EL (cell line): Measurements from ENCODE around the gene SSC4D.
"Not testable (repeated sequence)": the region's sequence is repeated elsewhere in the genome, so short reads cannot be mapped to it uniquely, and the experiment has no call there.

Source experiments
- DNase-seq: peaks from one replicate; pipeline ENCODE4 v3.0.0-alpha.2; 2016

SSC4D gene

GRCh38 chr7:76381814-76382213 is 27.7 kb downstream of the SSC4D start:
- no peak for DNase-seq

DNA sequence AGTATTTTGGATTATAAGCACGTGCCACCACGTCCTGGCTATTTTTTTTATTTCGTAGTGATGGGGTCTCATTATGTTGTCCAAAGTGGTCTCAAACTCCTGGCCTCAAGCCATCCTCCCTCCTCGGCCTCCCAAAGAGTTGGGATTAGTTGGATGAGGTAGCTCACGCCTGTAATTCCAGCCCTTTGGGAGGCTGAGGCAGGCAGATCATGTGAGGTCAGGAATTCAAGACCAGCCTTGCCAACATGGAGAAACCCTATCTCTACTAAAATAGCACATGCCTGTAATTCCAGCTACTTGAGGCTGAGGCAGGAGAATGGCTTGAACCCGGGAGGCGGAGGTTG is 28.9 kb downstream of the SSC4D start:
- DNase-seq, result no peak

DNA sequence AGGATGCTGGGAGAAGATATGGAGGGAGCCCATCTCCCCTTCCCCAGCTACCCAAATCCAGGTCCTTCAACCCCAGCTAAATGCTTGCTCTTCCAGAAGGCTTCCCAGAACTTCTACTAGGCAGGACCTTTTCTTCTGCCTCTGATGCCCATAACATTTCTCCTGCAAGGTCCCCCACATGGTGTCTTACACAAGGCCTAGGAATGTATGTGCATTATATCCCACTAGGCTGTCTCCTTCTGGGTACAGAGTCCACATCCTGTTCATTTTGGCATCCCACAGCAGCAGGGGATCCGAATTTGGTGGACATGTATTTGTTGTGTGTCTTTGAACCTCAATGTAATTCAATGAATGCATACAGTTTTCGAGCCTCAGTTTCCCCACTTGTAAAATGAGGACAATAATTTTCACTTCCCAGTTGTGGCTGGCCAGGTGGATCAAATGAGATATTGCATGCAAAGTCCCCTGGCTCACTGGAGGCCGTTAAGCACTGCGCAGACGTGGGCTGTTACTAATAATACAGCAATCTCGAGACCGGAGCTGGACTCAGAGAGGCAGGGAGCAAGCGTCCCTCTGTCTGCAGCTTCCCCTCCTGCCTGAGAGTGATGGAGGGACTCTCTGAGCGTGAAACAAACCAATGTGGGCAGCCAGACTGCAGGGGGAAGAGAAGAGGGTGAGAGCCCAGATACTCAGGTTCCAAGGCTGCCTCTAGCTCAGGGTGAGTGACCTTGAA is 32.1 kb downstream of the SSC4D start:
- peak; percentile 40 for DNase-seq

GRCh38 chr7:76375251-76375650 is 34.2 kb downstream of the SSC4D start:
- DNase-seq, result no peak

DNA sequence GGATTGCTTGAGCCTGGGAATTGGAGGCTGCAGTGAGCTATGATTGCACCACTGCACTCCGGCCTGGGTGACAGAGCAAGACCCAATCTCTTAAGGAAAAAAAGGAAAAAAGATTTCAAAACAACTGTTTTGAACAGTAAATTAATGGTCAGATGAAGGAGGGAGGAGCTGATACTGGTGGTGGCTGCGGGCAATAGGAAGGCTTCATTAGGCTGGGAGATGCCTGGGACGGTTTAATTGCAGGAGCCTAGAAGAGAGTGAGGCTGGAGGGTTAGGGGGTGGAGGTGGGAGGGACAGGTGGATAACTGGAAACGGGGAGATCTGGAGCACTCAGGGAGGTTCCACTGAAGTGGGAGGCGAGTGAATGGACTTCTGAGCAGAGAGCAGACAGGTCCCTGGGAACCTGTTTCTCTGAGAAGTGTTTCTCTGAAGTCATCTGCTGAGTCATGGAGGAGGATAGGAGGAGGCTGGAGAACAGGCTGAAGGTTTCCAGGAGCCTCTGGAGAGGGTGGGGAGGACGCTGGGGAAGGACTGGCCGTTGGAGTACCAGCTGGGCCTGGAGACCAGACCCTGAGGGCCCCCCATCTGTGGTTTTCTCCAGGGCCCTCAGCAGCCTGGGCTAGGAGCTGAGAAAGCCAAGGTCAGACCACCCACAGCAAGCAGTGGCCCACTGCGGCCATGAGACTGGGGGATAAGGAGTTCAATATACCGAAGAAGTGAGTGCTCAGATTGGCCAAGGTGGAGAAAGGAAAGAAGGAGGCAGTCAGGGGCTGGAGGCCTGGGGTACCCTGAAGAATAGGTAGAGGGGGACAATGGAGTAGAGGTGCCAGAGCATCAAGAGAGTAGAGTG is 36.3 kb downstream of the SSC4D start:
- DNase-seq, result peak; percentile 44

GRCh38 chr7:76371396-76371795 is 38.1 kb downstream of the SSC4D start:
- no peak for DNase-seq

- DNase-seq, result no peak
Measured at GRCh38 chr7:76369018-76369417, 40.5 kb downstream of the SSC4D start.

- DNase-seq, result no peak
Measured at GRCh38 chr7:76368190-76368589, 41.3 kb downstream of the SSC4D start.

DNA sequence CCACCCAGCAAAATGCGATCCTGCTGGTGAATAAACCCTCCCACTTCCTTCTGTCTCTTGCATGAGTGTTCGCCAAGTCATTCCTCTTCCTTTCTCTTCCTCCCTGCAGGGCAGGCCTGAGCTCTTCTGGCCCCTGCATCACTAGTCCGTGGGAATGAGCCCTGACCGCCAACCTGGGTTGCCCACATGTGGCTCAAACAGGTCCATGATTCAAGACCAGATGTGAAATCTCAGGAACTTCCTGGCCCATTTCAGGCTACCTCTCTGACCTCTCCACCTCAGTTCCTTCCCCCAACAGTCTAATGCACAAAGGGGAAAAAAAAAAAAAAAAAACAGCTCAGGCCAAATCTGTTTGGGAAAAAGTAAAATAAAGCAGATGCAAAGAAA is 45.3 kb downstream of the SSC4D start:
- peak; percentile 73 for DNase-seq

DNA sequence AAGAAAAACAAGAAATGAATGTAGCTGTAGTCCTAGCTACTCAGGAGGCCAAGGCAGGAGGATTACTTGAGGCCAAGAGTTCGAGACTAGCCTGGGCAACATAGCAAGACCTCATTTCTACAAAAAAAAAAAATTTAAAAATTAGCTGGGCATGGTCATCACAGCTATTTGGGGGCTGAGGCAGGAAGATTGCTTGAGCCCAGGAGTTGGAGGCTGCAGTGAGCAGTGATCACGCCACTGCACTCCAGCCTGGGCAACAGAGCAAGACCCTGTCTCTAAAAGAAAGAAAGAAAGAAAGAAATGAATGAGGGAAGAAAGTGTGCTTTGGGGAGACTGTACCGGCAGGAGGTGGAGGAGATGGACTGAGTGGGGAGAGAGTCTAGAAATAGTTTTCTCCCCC is 45.7 kb downstream of the SSC4D start:
- DNase-seq, result not testable (repeated sequence)

DNA sequence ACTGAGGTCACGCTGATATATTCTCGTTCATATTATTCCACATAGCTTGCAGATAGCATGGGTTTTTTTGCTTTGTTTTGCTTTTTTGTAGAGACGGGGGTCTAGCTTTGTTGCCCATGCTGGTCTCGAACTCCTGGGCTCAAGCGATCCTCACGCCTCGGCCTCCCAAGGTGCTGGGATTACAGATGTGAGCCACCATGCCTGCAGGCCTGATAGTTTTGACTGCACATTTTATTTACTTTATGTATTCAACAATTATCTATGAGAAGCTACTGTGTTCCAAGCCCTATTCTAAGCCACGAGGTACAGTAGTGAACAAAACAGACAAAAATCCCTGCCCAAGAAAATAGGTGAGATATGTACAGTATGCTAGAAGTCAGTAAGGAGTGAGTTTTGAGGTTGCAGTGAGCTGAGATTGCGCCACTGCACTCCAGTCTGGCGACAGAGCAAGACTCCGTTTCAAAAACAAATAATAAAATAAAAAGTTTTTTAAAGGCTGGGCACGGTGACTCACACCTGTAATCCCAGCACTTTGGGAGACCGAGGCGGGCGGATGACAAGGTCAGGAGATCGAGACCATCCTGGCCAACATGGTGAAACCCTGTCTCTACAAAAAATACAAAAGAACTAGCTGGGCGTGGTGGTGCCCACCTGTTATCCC is 49.4 kb downstream of the SSC4D start:
- DNase-seq, result no peak

GRCh38 chr7:76359111-76359977 is 50.2 kb downstream of the SSC4D start:
- peak; percentile 99 for DNase-seq

DNA sequence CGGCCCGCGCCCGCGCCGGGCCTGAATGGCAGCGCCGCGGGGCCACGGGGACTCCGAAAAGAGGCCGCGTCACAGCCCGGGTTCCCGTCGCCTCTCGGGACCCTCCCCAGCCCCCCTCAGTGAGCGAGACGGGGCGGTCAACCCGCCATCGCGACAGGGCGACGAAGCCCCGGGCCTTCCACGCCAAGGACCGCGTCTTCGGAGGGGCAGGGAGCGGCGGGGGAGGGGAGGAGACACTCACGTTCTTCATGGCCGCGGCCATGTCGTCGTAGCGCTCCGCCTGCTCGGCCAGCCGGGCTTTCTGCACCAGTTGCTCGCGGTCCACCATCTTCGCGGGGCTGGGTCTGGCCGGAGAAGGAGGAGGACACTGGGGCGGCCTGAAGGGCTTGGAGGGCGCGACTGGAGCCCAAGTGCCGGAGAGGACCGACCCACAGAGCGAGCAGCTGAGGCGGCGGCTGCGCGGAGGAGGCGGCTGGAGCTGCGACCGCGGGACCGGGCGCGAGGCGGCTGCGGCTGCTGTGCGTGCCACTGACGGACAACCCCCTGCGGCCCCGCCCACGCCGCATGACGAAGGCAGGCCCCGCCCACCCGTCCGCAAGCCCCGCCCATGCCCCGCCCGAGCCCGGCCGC is 50.9 kb downstream of the SSC4D start, which contains the start of gene YWHAG:
TSS of gene YWHAG (minus strand) at position 511 of the 630 bp plus-strand sequence. CDS start at position 328, 183 bp downstream.
- DNase-seq, result peak; percentile 84

DNA sequence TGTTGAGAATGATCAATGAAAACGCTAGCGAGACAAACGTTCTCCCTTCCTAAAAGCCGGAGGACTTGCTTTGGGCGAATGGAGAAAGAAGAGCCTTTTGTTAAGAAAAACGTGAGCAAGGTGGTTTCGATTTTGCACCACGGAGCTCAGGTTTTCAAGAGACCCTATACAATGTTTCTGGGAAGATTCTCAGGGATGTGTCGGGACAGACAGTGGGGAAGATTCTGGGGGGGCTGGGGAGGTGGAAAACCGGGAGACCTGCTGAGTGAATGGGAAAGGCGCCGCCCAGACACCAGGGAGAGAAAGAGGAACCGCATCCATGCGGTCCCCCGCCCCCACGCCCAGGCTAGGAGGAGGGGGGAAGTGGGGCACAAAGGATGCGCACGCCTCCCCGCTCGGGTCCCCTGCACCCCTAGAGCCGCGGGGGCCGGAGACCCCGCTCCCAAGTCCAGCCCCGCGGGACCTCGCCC is 51.5 kb downstream of the SSC4D start:
- DNase-seq, result peak; percentile 39

- no peak for DNase-seq
Measured at GRCh38 chr7:76357475-76358010, 52.0 kb downstream of the SSC4D start.

DNA sequence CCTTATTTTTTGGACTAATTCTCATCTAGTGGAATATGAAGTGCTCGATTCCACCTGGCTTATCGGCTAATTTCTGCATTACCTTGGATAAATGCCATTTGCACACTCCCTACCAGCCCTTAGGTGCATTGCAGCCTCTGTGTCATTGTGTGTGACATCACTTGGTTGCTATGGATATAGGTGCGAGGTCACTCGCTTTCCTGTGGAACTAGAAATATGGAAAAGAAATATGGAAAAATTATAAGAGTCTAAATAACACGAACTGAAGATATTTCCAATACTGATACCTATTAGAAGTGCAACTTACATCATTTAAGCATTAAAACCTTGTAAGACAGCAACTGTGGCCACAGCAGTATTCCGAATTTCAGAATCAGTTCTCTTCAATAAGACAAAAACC is 52.7 kb downstream of the SSC4D start:
- DNase-seq, result peak; percentile 40

GRCh38 chr7:76356115-76356514 is 53.4 kb downstream of the SSC4D start:
- no peak for DNase-seq

DNA sequence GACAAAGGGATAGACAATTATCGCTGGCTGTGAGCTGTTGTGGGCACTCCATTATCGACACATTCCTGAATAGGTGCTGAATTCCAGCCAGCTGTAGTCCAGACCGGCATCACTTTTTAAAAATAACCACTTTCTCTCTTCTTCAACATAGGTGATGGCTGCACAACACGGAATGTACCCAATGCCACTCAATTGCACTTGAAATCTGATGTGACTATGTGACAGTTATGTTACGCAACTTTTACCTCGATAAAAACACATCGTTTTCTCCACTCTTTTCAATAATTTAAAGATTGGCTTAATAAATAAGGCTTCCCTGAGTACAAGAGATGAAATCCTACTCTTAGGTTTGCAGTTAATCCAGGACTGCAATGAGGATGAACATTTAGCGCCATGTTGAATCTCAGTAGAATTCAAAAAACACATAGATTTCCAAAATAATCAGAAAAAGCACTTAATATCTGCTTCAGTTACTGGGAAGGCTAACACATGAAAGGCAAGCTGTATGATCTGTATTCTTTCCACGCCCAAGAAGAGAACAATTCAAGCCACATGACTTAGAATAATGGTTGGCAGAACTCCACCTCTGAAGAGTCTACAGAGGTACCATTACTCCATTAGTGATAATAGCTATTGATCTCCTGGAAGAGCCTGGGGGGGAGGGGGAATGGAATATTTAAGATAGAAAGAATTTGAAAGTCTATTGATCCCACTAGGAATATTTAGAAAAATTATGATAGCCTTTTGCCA is 54.3 kb downstream of the SSC4D start:
- no peak for DNase-seq

DNA sequence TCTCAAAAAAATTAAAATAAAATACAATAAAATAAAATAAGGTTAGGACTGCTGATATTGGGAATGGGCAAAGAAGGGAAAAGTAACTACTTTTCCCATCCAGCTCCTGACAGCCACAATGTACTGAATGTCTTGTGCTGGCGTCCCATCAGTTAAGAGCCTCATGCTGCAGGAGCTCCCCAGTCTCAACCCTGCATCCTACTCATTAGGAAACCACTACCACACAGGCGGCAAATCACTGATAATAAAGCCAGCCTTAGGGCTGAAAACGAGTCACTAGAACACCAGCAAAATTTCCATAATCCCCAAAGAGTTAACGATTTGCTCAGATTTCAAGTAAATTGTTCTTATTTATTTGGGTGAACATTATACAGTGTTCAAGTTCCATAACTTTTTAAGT is 55.0 kb downstream of the SSC4D start:
- DNase-seq, result no peak

DNA sequence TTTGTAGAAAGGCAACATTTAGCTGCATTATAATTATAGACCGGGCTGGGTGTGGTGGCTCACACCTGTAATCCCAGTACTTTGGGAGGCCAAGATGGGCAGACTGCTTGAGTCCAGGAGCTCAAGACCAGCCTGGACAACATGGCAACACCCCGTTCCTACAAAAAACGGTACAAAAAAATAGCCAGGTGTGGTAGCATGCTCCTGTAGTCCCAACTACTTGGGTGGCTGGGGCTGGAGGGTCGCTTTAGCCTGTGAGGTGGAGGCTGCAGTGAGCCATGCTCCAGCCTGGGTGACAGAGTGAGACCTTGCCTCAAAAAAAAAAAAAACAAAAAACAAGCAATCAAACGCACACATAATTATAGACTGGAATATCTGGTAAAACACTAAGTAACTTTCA is 55.8 kb downstream of the SSC4D start:
- DNase-seq, result no peak

GRCh38 chr7:76352193-76352592 is 57.3 kb downstream of the SSC4D start:
- peak; percentile 36 for DNase-seq
